GM19238 (cell line): ENCODE data around the gene FOCAD.
"Not testable (repeated sequence)": the region's sequence is repeated elsewhere in the genome, so short reads cannot be mapped to it uniquely, and the experiment has no call there.

ENCODE experiments used
- DNase-seq: peaks from one replicate; pipeline ENCODE4 v3.0.0; 2011; ENCODE audit warnings: low spot score; ENCODE audit not compliant: insufficient read length

The FOCAD gene

DNA sequence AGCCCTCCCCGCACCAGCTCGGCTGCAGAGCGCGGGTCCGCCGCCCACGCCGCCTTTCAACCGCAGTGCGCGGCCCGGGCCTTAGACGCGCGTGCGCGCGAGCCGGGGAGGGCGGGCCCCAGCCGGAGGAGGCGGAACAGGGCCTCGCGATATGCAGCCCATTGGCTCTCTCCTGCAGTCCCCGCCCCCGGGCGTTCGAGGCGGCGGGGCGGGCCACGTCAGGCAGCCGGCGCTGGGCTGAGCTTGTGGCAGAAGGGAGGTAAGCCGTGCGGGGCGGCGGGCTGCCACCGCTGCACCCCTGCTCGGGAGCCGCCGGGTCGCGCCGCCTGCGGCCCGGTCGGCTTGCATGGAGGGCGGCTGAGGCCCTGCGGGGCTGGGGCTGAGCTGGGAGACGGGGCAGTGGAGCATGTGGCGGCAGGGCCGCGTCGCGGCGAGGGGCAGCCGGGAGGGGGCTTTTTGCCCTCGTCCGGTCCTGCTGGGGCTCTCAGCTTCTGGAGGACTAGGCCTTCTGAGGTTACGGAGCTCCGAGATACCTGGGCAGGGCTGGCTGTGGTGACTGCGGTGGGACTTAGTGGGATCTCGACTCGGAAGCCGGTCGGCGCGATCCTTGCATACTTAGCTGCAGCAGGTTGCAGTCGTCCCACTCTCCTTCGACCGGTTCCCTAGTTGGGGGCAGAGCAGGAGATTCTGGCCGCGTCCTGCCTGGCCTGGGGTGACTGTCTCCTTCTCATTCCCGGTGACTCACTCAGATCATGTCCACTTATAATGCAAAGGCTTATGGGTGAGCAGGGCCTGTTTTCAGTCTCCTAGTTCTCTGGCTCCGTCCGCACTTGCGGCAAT, at the start of gene FOCAD:
Gene FOCAD (plus strand): TSS at position 225 of the 840 bp plus-strand sequence. CDS start 31,095 bp downstream, outside the sequence.
- DNase-seq = peak; percentile 91

- no peak for DNase-seq
Observed at GRCh38 chr9:20634895-20635294, 49.2 kb upstream of the FOCAD start.

DNA sequence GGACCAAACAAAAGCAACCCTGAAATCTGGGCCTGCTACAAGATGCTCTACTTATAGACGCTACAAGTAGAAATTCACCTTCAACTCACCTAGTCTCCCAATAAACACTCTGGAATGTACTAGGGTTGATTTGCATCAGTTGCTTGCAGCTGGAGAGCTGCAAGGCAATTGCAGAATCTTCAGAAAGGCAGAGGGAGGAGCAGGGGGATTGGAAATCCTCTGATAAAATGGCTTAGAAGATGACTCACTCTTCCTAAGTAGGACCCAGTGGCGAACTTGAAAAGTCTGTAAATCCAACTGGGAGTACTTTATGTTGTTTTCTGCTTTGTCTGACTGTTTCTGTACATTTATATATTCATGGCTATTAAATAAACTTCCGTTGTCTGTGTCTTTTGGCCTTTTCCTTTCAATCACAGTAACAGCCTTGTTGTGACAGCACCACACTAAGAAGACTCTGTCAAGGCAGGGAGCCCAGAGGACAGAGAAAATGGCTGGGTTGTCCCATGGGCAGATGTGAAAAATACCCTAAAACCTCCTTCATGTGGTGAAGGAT, 47.1 kb upstream of the FOCAD start:
- DNase-seq = no peak

DNA sequence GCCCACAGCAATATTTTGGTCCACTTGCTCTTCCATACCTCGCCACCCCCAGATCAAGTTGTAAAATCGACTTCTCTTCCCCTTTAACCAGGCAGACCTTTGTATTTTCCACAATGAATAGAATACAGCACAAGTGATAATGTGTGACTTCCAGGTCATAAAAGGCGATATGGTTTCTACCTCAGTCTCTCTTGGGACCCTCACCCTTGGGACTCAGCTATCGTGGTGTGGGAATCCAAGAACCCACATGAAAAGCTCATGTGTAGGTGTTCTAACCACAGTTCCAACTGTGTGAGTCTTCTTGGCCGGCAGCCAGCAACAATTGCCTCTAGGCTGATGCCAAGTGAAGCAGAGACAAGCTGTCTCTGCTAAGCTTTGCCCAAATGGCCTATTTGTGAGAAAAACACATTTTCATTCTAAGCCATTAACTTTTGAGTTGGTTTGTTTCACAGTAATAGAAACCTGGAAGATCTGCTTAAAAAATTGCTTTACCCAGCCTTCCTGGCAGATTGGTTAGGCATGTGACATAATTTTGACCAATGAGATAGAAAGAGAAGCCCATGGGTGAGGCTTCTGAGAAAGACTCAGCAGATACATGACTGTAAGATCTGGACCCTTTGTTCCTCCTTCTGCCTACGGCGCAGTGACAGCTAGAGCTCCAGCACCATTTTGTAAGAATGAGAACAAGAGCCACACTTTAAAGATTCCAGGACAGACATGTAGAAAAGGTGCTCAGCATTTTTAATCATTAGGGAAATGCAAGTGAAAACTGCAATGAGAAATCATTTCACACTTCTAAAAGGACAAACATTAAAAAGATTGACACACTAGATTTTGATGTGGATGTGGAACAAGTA, 43.5 kb upstream of the FOCAD start:
- peak; percentile 19 for DNase-seq

- DNase-seq = no peak
Observed at GRCh38 chr9:20642045-20642444, 42.0 kb upstream of the FOCAD start.

GRCh38 chr9:20643660-20644059, 40.4 kb upstream of the FOCAD start:
- no peak for DNase-seq

GRCh38 chr9:20646656-20647055, 37.4 kb upstream of the FOCAD start:
- no peak for DNase-seq

DNA sequence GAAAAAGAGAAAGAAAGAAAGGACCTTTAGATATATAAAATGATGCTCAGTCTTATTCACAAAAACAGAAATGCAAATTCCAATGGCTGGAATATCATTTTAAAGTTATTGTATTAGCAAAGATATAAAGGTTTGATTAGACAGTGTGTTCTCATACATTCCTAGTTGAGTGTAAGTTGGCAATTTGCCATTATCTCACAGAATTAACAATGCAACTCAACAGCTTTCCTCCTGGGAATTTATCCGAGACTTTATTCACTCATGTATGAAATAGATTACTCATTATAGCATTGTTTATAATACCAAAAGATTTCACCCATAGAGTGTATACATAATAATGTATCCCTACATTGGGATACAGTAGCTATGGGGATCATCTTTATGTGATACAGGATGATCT, 34.7 kb upstream of the FOCAD start:
- DNase-seq = no peak

GRCh38 chr9:20650313-20650712, 33.7 kb upstream of the FOCAD start:
- DNase-seq = no peak

- no peak for DNase-seq
Observed at GRCh38 chr9:20650750-20651299, 33.2 kb upstream of the FOCAD start.

DNA sequence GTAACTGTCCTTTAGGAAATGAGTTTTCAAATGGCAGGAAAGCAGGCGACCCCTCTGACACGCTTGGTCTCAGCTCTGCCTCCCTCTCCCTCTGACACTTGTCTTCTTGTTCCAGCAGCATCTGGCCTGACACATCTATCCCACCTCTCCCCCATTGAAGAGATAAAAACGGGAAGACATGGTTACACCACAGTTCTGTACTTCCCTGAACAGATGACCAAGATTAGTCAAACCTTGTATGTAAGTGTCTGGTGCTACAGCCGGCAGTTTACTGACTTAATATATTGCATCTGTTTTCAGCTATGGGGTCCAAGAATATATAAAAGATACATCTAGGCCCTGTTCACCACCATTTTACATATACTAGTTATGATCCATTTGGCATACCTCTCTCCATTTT, 32.1 kb upstream of the FOCAD start:
- no peak for DNase-seq

- not testable (repeated sequence) for DNase-seq
Observed at GRCh38 chr9:20658246-20658667, 25.8 kb upstream of the FOCAD start.

- DNase-seq = no peak
Observed at GRCh38 chr9:20658677-20659473, 25.2 kb upstream of the FOCAD start.

- no peak for DNase-seq
Observed at GRCh38 chr9:20659474-20659967, 24.5 kb upstream of the FOCAD start.

- no peak for DNase-seq
Observed at GRCh38 chr9:20662156-20662555, 21.9 kb upstream of the FOCAD start.

DNA sequence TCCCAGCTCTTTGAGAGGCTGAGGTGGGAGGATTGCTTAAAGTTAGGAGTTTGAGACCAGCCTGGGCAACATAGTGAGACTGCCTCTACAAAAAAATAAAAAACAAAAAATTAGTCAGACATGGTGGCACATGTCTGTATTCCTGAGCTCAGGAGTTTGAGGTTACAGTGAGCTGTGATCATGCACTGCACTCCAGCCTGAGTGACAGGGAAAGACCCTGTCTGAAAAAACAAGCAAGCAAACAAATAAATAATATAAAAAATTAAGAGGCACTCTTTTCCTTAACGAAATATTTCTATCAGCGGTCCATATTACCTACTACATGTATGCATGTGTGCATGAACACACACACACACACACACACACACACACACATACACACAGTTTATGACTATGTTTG, 20.9 kb upstream of the FOCAD start:
- DNase-seq = no peak

- no peak for DNase-seq
Observed at GRCh38 chr9:20664501-20664900, 19.6 kb upstream of the FOCAD start.

GRCh38 chr9:20670395-20670794, 13.7 kb upstream of the FOCAD start:
- no peak for DNase-seq

GRCh38 chr9:20671635-20672034, 12.4 kb upstream of the FOCAD start:
- no peak for DNase-seq

- not testable (repeated sequence) for DNase-seq
Observed at GRCh38 chr9:20673537-20673936, 10.5 kb upstream of the FOCAD start.

- no peak for DNase-seq
Observed at GRCh38 chr9:20681467-20681866, 2.6 kb upstream of the FOCAD start.
